CD8-positive, alpha-beta memory T cell (primary cell): Measurements from ENCODE around the gene GANAB. TPM values are rescaled to one million over a fixed set of nuclear protein-coding genes. Genes with fewer than 3 reads are reported as not detected.
A peak's percentile ranks its signal among the peaks of the same experiment; 100 is the strongest.
"Not testable (repeated sequence)": the region's sequence is repeated elsewhere in the genome, so short reads cannot be mapped to it uniquely, and the experiment has no call there.

ENCODE experiments used
- CTCF ChIA-PET: fragments of 350-600 bp; sonication (Branson Sonifier 250); formaldehyde crosslinking; loops from one replicate; lab custom pipeline; 2021; ENCODE audit warnings: antibody characterized with exemption; lab: Charles Lee
- POLR2A ChIA-PET: fragments of 350-600 bp; sonication (Branson Sonifier 250); formaldehyde crosslinking; loops from one replicate; lab custom pipeline; 2021; ENCODE audit warnings: antibody characterized with exemption; lab: Charles Lee
- DNase-seq, 5 donors: peaks; one replicate each; pipeline versions ENCODE4 v3.0.0 to v3.0.0-alpha.2; 2020 to 2022; ENCODE audit warnings: mixed read lengths in 1 of 5
- H3K27ac ChIP-seq: one replicate; pipeline ENCODE4 v1.7.0; 2013; ENCODE audit warnings: low read depth, mild to moderate bottlenecking, low read length, moderate library complexity
- H3K27me3 ChIP-seq: 2 replicates; pipeline ENCODE4 v1.7.0; 2013; ENCODE audit warnings: low read length, mild to moderate bottlenecking; ENCODE audit not compliant: insufficient read depth, poor library complexity, severe bottlenecking
- H3K36me3 ChIP-seq: 2 replicates; pipeline ENCODE4 v1.7.0; 2013; ENCODE audit warnings: mild to moderate bottlenecking, low read length, moderate library complexity; ENCODE audit not compliant: insufficient read depth
- H3K4me1 ChIP-seq: 2 replicates; pipeline ENCODE4 v1.7.0; 2013; ENCODE audit warnings: mild to moderate bottlenecking, low read length, moderate library complexity; ENCODE audit not compliant: insufficient read depth
- H3K4me3 ChIP-seq: 2 replicates; pipeline ENCODE4 v1.7.0; 2013; ENCODE audit warnings: mild to moderate bottlenecking, low read length
- H3K9me3 ChIP-seq: 2 replicates; pipeline ENCODE4 v1.7.0; 2013; ENCODE audit warnings: mild to moderate bottlenecking, low read length
- H3K27ac Mint-ChIP-seq, 8 donors: one replicate each; pipeline ENCODE4 v1.8.0; 2020 to 2021; ENCODE audit warnings: mixed read lengths in 8 of 8, mild to moderate bottlenecking in 6 of 8, inconsistent platforms in 3 of 8, moderate library complexity in 3 of 8
- H3K27me3 Mint-ChIP-seq, 2 donors: one replicate each; pipeline ENCODE4 v1.8.0; 2020 to 2021; ENCODE audit warnings: mixed read lengths in 2 of 2, mild to moderate bottlenecking in 1 of 2, moderate library complexity in 1 of 2
- H3K36me3 Mint-ChIP-seq, 3 donors: one replicate each; pipeline ENCODE4 v1.8.0; 2020 to 2021; ENCODE audit warnings: mixed read lengths in 3 of 3, inconsistent platforms in 1 of 3, mild to moderate bottlenecking in 1 of 3
- H3K4me1 Mint-ChIP-seq, 3 donors: one replicate each; pipeline ENCODE4 v1.8.0; 2020 to 2021; ENCODE audit warnings: mixed read lengths in 3 of 3, inconsistent platforms in 1 of 3, mild to moderate bottlenecking in 1 of 3
- H3K4me3 Mint-ChIP-seq, 7 donors: one replicate each; pipeline ENCODE4 v1.8.0; 2020 to 2021; ENCODE audit warnings: mixed read lengths in 7 of 7, mild to moderate bottlenecking in 6 of 7, moderate library complexity in 4 of 7, inconsistent platforms in 2 of 7
- H3K9me3 Mint-ChIP-seq, 5 donors: one replicate each; pipeline ENCODE4 v1.8.0; 2020 to 2022; ENCODE audit warnings: mixed read lengths in 5 of 5, mild to moderate bottlenecking in 3 of 5, moderate library complexity in 2 of 5, inconsistent platforms in 1 of 5
- polyA plus RNA-seq: library from polyadenylated mRNA; unstranded; fragments of 300-500 nt; fragmentation: Illumina TruSeq; gene quantifications from one replicate; pipeline ENCODE4 v1.2.3, GENCODE V29; 2021
- total RNA-seq, 2 experiments: library from RNA; stranded (reverse); gene quantifications; one replicate each; pipeline ENCODE4 v1.2.3, GENCODE V29; 2021

GANAB gene
- total and polyA plus RNA-seq, 3 experiments from 2014 or later, result 164 to 219 (median 213) TPM

GRCh38 chr11:62621567-62622470, 24.6 kb downstream of the GANAB start, which contains the start of gene B3GAT3:
TSS of gene B3GAT3 (minus strand) at chr11:62621986. CDS start at chr11:62621947, 39 bp downstream.
- DNase-seq, result peak; percentile 95 to 98 (median 97)
- Mint-ChIP-seq H3K36me3 (peaks cover 0 to 49% (median 3%) of the 10 kb centered on the region in 3 donors), H3K4me1 (peaks cover 15 to 28% (median 26%) of the 10 kb centered on the region in 3 donors), H3K4me3 (peak within 1 kb of the TSS; percentile 90 to 96 (median 94)), H3K9me3 (no peaks in the 10 kb centered on the region), H3K27ac (peak within 1 kb of the TSS; percentile 89 to 100 (median 97)), H3K27me3 (peaks cover 0 to 1% of the 10 kb centered on the region in 2 donors)
- ChIA-PET CTCF (interaction anchor here (0.9 to 3.7 kb wide), 16 partner anchors 8 to 81 kb away, joined by 3 to 24 read pairs (median 3); partner anchors contain the start of genes C11orf98, CSKMT, EEF1G and EML3), POLR2A (interaction anchor here (0.6 to 3.5 kb wide), 19 partner anchors 10 to 260 kb away, joined by 3 to 34 read pairs (median 5); partner anchors contain the start of genes C11orf98, CSKMT, EEF1G and EML3)
- Histone ChIP-seq H3K27me3 (no peaks in the 10 kb centered on the region), H3K4me3 (peak within 1 kb of the TSS; percentile 94), H3K9me3 (no peaks in the 10 kb centered on the region), H3K36me3 (peaks cover 14% of the 10 kb centered on the region), H3K4me1 (peaks cover 16% of the 10 kb centered on the region), H3K27ac (peak within 1 kb of the TSS; percentile 80)

- DNase-seq, result no peak
- Histone ChIP-seq H3K36me3 (peaks cover 6% of the 10 kb centered on the region), H3K4me3 (peak overlapping the region; percentile 94), H3K9me3 (no peaks in the 10 kb centered on the region), H3K27ac (peak overlapping the region; percentile 80), H3K27me3 (no peaks in the 10 kb centered on the region), H3K4me1 (peaks cover 16% of the 10 kb centered on the region)
- H3K27me3 Mint-ChIP-seq, result peaks cover 0 to 1% of the 10 kb centered on the region in 2 donors
- H3K9me3 Mint-ChIP-seq, result no peaks in the 10 kb centered on the region
- H3K4me3 Mint-ChIP-seq, result peak overlapping the region; percentile 90 to 96 (median 94)
- peak overlapping the region; percentile 89 to 100 (median 97) for H3K27ac Mint-ChIP-seq
- peaks cover 0 to 47% (median 0%) of the 10 kb centered on the region in 3 donors for H3K36me3 Mint-ChIP-seq
- CTCF ChIA-PET, result interaction anchor here (0.7 to 3.7 kb wide), 15 partner anchors 9 to 82 kb away, joined by 3 to 24 read pairs (median 3); partner anchors contain the start of genes EEF1G, EML3, GANAB and LBHD1
- H3K4me1 Mint-ChIP-seq, result peaks cover 15 to 30% (median 26%) of the 10 kb centered on the region in 3 donors
- POLR2A ChIA-PET, result interaction anchor here (0.6 to 3.5 kb wide), 14 partner anchors 9 to 260 kb away, joined by 3 to 34 read pairs (median 6); partner anchors contain the start of genes C11orf98, CSKMT, EEF1G and EML3
Observed at GRCh38 chr11:62621027-62621566, 25.3 kb downstream of the GANAB start.

GRCh38 chr11:62616957-62617356, 29.5 kb downstream of the GANAB start:
- not testable (repeated sequence) for H3K36me3 ChIP-seq, H3K27me3 Mint-ChIP-seq, H3K4me3 ChIP-seq, H3K9me3 Mint-ChIP-seq, DNase-seq, H3K9me3 ChIP-seq, H3K27ac ChIP-seq, H3K4me3 Mint-ChIP-seq, H3K27me3 ChIP-seq
- ChIA-PET CTCF (interaction anchor here (1.2 to 3.0 kb wide), 2 partner anchors 24 to 25 kb away, joined by 5 to 10 read pairs; partner anchors contain the start of gene TUT1), POLR2A (interaction anchor here (0.6 to 1.0 kb wide), 2 partner anchors 18 to 110 kb away, joined by 3 read pairs; partner anchors contain the start of gene HNRNPUL2)
- Mint-ChIP-seq H3K27ac (peak overlapping the region in 2 of 8 donors; percentile 57 to 71), H3K36me3 (peaks cover 0 to 45% (median 2%) of the 10 kb centered on the region in 3 donors), H3K4me1 (peaks cover 28 to 46% (median 34%) of the 10 kb centered on the region in 3 donors)
- H3K4me1 ChIP-seq, result peaks cover 21% of the 10 kb centered on the region

- no peaks in the 10 kb centered on the region for H3K9me3 Mint-ChIP-seq
- peaks cover 0 to 44% (median 2%) of the 10 kb centered on the region in 3 donors for H3K36me3 Mint-ChIP-seq
- ChIA-PET POLR2A (interaction anchor here (0.6 kb wide), 1 partner anchor 65 kb away, joined by 6 read pairs; no protein-coding TSS in a partner anchor), CTCF (interaction anchor here (1.2 to 3.0 kb wide), 2 partner anchors 24 to 48 kb away, joined by 3 to 10 read pairs; partner anchors contain the start of gene TUT1)
- no peak overlapping the region for H3K27ac ChIP-seq
- H3K4me1 ChIP-seq, result peaks cover 25% of the 10 kb centered on the region
- peaks cover 3% of the 10 kb centered on the region for H3K36me3 ChIP-seq
- peaks cover 30 to 50% (median 36%) of the 10 kb centered on the region in 3 donors for H3K4me1 Mint-ChIP-seq
- no peaks in the 10 kb centered on the region for H3K9me3 ChIP-seq
- H3K4me3 Mint-ChIP-seq, result no peak overlapping the region
- no peaks in the 10 kb centered on the region for H3K27me3 ChIP-seq
- no peak for DNase-seq
- no peaks in the 10 kb centered on the region for H3K27me3 Mint-ChIP-seq
- no peak overlapping the region for H3K4me3 ChIP-seq
- H3K27ac Mint-ChIP-seq, result peak overlapping the region in 1 of 8 donors; percentile 56
Observed at GRCh38 chr11:62615521-62615920, 30.9 kb downstream of the GANAB start.

GRCh38 chr11:62614275-62614674, 32.1 kb downstream of the GANAB start:
- CTCF ChIA-PET, result interaction anchor here (1.2 kb wide), 1 partner anchor 49 kb away, joined by 3 read pairs; no protein-coding TSS in a partner anchor
- Mint-ChIP-seq H3K27ac (peak overlapping the region in 7 of 8 donors; percentile 77 to 96 (median 87)), H3K4me1 (peaks cover 33 to 54% (median 38%) of the 10 kb centered on the region in 3 donors), H3K9me3 (no peaks in the 10 kb centered on the region), H3K27me3 (no peaks in the 10 kb centered on the region), H3K4me3 (peak overlapping the region in 2 of 7 donors; percentile 53 to 79), H3K36me3 (peaks cover 0 to 52% (median 2%) of the 10 kb centered on the region in 3 donors)
- Histone ChIP-seq H3K9me3 (no peaks in the 10 kb centered on the region), H3K36me3 (peaks cover 11% of the 10 kb centered on the region), H3K27ac (peak overlapping the region; percentile 31), H3K27me3 (no peaks in the 10 kb centered on the region), H3K4me1 (peaks cover 30% of the 10 kb centered on the region), H3K4me3 (no peak overlapping the region)
- POLR2A ChIA-PET, result interaction anchor here (5.4 kb wide), 1 partner anchor 22 kb away, joined by 32 read pairs; the partner anchor contains the start of gene TUT1
- DNase-seq, result no peak

- CTCF ChIA-PET, result interaction anchor here (1.3 to 3.8 kb wide), 2 partner anchors 7 to 52 kb away, joined by 3 to 15 read pairs; partner anchors contain the start of gene B3GAT3
Observed at GRCh38 chr11:62613291-62613778, 33.1 kb downstream of the GANAB start.

More at GRCh38 chr11:62613291-62613778, 33.1 kb downstream of the GANAB start:
- no peak for DNase-seq
- Histone ChIP-seq H3K4me1 (peaks cover 30% of the 10 kb centered on the region), H3K4me3 (no peak overlapping the region), H3K27ac (peak overlapping the region; percentile 83), H3K9me3 (no peaks in the 10 kb centered on the region), H3K27me3 (no peaks in the 10 kb centered on the region), H3K36me3 (peaks cover 18% of the 10 kb centered on the region)
- H3K27me3 Mint-ChIP-seq, result no peaks in the 10 kb centered on the region
- peak overlapping the region in 7 of 8 donors; percentile 63 to 92 (median 84) for H3K27ac Mint-ChIP-seq
- peaks cover 0 to 55% (median 5%) of the 10 kb centered on the region in 3 donors for H3K36me3 Mint-ChIP-seq
- POLR2A ChIA-PET, result interaction anchor here (0.6 to 5.4 kb wide), 6 partner anchors 8 to 1656 kb away, joined by 3 to 32 read pairs (median 10); partner anchors contain the start of genes B3GAT3, C11orf98, CSKMT and GANAB
- peaks cover 37 to 57% (median 39%) of the 10 kb centered on the region in 3 donors for H3K4me1 Mint-ChIP-seq
- H3K4me3 Mint-ChIP-seq, result peak overlapping the region; percentile 15 to 88 (median 67)
- H3K9me3 Mint-ChIP-seq, result no peaks in the 10 kb centered on the region
